K562 (cell line): ENCODE data around the gene RNH1. TPM values are rescaled to one million over a fixed set of nuclear protein-coding genes. Genes with fewer than 3 reads are reported as not detected.

Experiments
- ARID2 ChIP-seq: fragments of 450-650 bp; IDR thresholded peaks from 2 replicates; pipeline ENCODE4 v1.6.1; 2017; ENCODE audit warnings: antibody characterized with exemption, mild to moderate bottlenecking
- CC2D1A ChIP-seq: fragments of 450-650 bp; IDR thresholded peaks from 2 replicates; pipeline ENCODE4 v1.6.1; 2017; ENCODE audit warnings: mild to moderate bottlenecking
- CHD4 ChIP-seq: fragments of 200-600 bp; sonication (generic); IDR thresholded peaks from 3 replicates; pipeline ENCODE4 v1.6.1; 2012; ENCODE audit warnings: low read depth, mild to moderate bottlenecking, mixed read lengths, low read length, inconsistent platforms; ENCODE audit not compliant: insufficient read depth, insufficient replicate concordance, poor library complexity, severe bottlenecking
- ETV5 ChIP-seq: sonication (generic); formaldehyde crosslinking; IDR thresholded peaks from 2 replicates; pipeline ENCODE4 v1.4.0; 2020; ENCODE audit warnings: low read depth, mild to moderate bottlenecking, missing genetic modification reagents
- GABPA ChIP-seq: fragments of 200-800 bp; sonication (Bioruptor generic); conservative IDR thresholded peaks from 2 replicates; pipeline ENCODE4 v1.6.1; 2016; ENCODE audit warnings: low read depth, missing genetic modification characterization, missing compliant biosample characterization
- GATAD2A ChIP-seq: fragments of 450-650 bp; IDR thresholded peaks from 2 replicates; pipeline ENCODE4 v1.6.1; 2017
- HMGN3 ChIP-seq: IDR thresholded peaks from 2 replicates; pipeline ENCODE4 v1.6.1; 2011; ENCODE audit warnings: borderline replicate concordance, low read depth, mild to moderate bottlenecking, mixed read lengths, low read length; ENCODE audit not compliant: insufficient read length; ENCODE audit errors: extremely low read depth
- IRF1 ChIP-seq: sonication (generic); formaldehyde crosslinking; IDR thresholded peaks from 2 replicates; pipeline ENCODE4 v1.8.0; 2022; ENCODE audit warnings: missing genetic modification reagents, mild to moderate bottlenecking, borderline replicate concordance
- MAFF ChIP-seq: IDR thresholded peaks from 2 replicates; pipeline ENCODE4 v1.6.1; 2012; ENCODE audit warnings: low read length, improper control_type of control experiment
- MTA1 ChIP-seq: fragments of 450-650 bp; IDR thresholded peaks from 2 replicates; pipeline ENCODE4 v1.6.1; 2017; ENCODE audit warnings: borderline replicate concordance
- NBN ChIP-seq: fragments of 450-650 bp; IDR thresholded peaks from 2 replicates; pipeline ENCODE4 v1.6.1; 2016; ENCODE audit warnings: low read depth, mild to moderate bottlenecking
- NKRF ChIP-seq: fragments of 450-650 bp; IDR thresholded peaks from 2 replicates; pipeline ENCODE4 v1.6.1; 2016; ENCODE audit warnings: borderline replicate concordance
- OTX1 ChIP-seq: fragments of 450-650 bp; formaldehyde crosslinking; IDR thresholded peaks from 2 replicates; pipeline ENCODE4 v1.4.0; 2022; ENCODE audit warnings: mild to moderate bottlenecking
- PTBP1 ChIP-seq: fragments of 200-400 bp; formaldehyde crosslinking; IDR thresholded peaks from 2 replicates; pipeline ENCODE4 v1.6.1; 2017; ENCODE audit warnings: low read depth, low read length
- TBP ChIP-seq: optimal IDR thresholded peaks from 2 replicates; pipeline ENCODE3; 2011; ENCODE audit warnings: low read depth, low read length, improper control_type of control experiment
- TRIM25 ChIP-seq: fragments of 450-650 bp; IDR thresholded peaks from 2 replicates; pipeline ENCODE4 v1.7.0; 2016; ENCODE audit warnings: borderline replicate concordance
- ZBTB11 ChIP-seq, 3 experiments: fragments of 200-800 bp in 1 of 3; fragments of 250-450 bp in 1 of 3; fragments of 450-650 bp in 1 of 3; sonication (Bioruptor Pico) in 1 of 3; sonication (Bioruptor generic) in 1 of 3; formaldehyde crosslinking in 1 of 3; IDR thresholded peaks; 2 replicates each; pipeline versions ENCODE4 v1.6.1 to v1.8.0; 2016 to 2022; ENCODE audit warnings: mild to moderate bottlenecking in 2 of 3, missing genetic modification characterization in 2 of 3, missing compliant biosample characterization in 1 of 3, moderate library complexity in 1 of 3
- ZNF347 ChIP-seq: fragments of 450-650 bp; formaldehyde crosslinking; IDR thresholded peaks from 2 replicates; pipeline ENCODE4 v1.4.0; 2020; ENCODE audit warnings: low read depth, mild to moderate bottlenecking, moderate library complexity
- ZNF589 ChIP-seq: fragments of 200-800 bp; sonication (Bioruptor generic); IDR thresholded peaks from 2 replicates; pipeline ENCODE4 v1.6.1; 2016; ENCODE audit warnings: low read depth, missing genetic modification characterization, missing compliant biosample characterization
- ZNF699 ChIP-seq: fragments of 250-450 bp; sonication (Bioruptor Pico); IDR thresholded peaks from 2 replicates; pipeline ENCODE4 v1.8.0; 2021; ENCODE audit warnings: mild to moderate bottlenecking, moderate library complexity; ENCODE audit not compliant: insufficient replicate concordance
- polyA plus RNA-seq, 8 experiments: library from polyadenylated mRNA; depleted of rRNA in 4 of 8; stranded (reverse) in 5 of 8; unstranded in 3 of 8; fragments of >200 nt; fragmentation: Nextera tagmentation in 2 of 8; fragmentation: Illumina TruSeq in 1 of 8; extraction: Ambion mirVana in 2 of 8; extraction: Trizol in 1 of 8; gene quantifications; 2 replicates each; pipeline versions ENCODE4 v1.2.1 to v1.2.3, GENCODE V29; 2011 to 2014; ENCODE audit warnings: inconsistent platforms in 1 of 8, missing spikeins in 1 of 8
- total RNA-seq, 7 experiments: library from RNA; depleted of rRNA in 6 of 7; stranded (reverse); fragments of >200 nt in 6 of 7; fragmentation: Illumina TruSeq in 2 of 7; extraction: Trizol in 2 of 7; gene quantifications; 2 replicates each; pipeline versions ENCODE4 v1.2.1 to v1.2.3, GENCODE V29; 2011 to 2021; ENCODE audit warnings: low replicate concordance in 1 of 7

The RNH1 gene
- total and polyA plus RNA-seq, 9 of the 15 experiments (the other 6 are each of a cell fraction or from before 2014, with no cell fraction given) = 2.5 to 160 (median 44.3) TPM

GRCh38 chr11:450809-451451 lies 56.1 kb downstream of the RNH1 start (continued):
- peak; percentile 89; the same call in 1 of the 2 replicates for TF ChIP-seq NKRF
- TF ChIP-seq ZNF699 (CRISPR knock-in tag) = no peak
- TF ChIP-seq ZNF347 = no peak
- TF ChIP-seq MAFF = no peak
- no peak for TF ChIP-seq GATAD2A
- TF ChIP-seq MTA1 = 0 out of 2 replicates have a peak, but pooled peaks have one; percentile 53
- no peak for TF ChIP-seq CC2D1A
- no peak for TF ChIP-seq TBP
- TF ChIP-seq TRIM25 = no peak
- TF ChIP-seq OTX1 (CRISPR knock-in tag) = no peak
- TF ChIP-seq ETV5 = peak; percentile 38; the same call in 1 of the 2 replicates
- TF ChIP-seq ZBTB11 (CRISPR knock-in tag; IDR thresholded peaks at IDR 0.05) = no peak
- TF ChIP-seq NBN = no peak
- TF ChIP-seq PTBP1 = no peak
- no peak for TF ChIP-seq ARID2
- TF ChIP-seq GABPA (tag) = peak; percentile 18; the same call in 1 of the 2 replicates
- TF ChIP-seq CHD4 = no peak
- TF ChIP-seq ZNF589 = no peak
- TF ChIP-seq HMGN3 = no peak
- no peak for TF ChIP-seq IRF1 (CRISPR knock-in tag)
